Posterior vena cava (tissue), 2 donors: ENCODE data around the gene ENOX1. TPM values are rescaled to one million over a fixed set of nuclear protein-coding genes. Genes with fewer than 3 reads are reported as not detected.

Source experiments
- DNase-seq: peaks from one replicate; pipeline ENCODE4 v3.0.0-alpha.2; 2020; ENCODE audit warnings: low spot score
- intact Hi-C, 2 donors: fragments of 100-400 bp; cut with DNase I; formaldehyde crosslinking; loops; one replicate each; pipeline versions ENCODE4 v1.14.1 to v1.14.2; 2022 to 2023
- total RNA-seq, 2 donors: library from RNA; stranded (reverse); fragmentation: NEBNext Ultra II Directional; extraction: Animal tissue kit (Norgen Biotek cat#: 25700); gene quantifications; one replicate each; pipeline ENCODE4 v1.2.1, GENCODE V29; 2021
- donor health status: DM: yes; HTN: yes; CAD: no.
- donor health status: DM: yes; HTN: yes; CAD: no.

ENOX1 gene
- total RNA-seq, 2 donors from 2014 or later, result 2.7 to 5.3 TPM

- intact Hi-C loops, result no loop called here
- no peak for DNase-seq
Measured at GRCh38 chr13:43650882-43651281, 135.9 kb downstream of the ENOX1 start.

DNA sequence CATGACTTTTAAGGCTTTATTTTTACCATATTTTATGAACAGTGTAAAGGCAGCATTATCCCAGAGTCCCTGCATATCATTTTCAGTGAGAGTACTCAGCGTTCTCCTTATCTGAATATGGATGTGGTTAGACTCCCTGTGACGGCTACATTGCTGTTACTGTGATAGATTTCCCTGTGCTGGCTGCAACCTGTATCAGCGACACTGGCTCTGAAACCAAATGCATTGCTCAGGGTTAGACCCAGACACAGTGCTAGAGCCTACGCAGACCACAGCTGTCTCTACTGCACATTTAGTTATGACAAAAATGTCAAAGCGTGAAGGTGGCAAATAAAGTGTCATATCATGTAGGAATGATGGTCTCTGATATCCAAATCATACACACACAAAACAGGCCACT, 138.0 kb downstream of the ENOX1 start:
- no peak for DNase-seq
- intact Hi-C loops, result no loop called here

DNA sequence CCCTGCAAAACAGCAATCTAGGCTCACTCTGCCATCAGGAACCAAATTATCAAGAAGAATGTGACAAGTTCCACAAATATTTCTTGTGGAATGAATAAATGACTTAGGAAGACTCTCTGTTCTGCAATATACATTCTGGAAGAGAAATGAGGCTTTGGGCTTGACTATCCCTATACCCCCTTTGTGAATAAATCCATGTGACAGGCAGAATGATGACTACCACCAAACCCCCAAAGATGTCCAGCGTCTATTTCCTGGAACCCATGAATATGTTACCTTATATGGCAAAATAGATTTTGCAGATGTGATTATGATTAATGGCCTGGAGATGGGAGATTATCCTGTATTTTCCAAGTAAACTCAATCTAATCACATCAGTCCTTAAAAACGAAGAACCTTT, 139.3 kb downstream of the ENOX1 start:
- no peak for DNase-seq
- intact Hi-C loops, result no loop called here

DNA sequence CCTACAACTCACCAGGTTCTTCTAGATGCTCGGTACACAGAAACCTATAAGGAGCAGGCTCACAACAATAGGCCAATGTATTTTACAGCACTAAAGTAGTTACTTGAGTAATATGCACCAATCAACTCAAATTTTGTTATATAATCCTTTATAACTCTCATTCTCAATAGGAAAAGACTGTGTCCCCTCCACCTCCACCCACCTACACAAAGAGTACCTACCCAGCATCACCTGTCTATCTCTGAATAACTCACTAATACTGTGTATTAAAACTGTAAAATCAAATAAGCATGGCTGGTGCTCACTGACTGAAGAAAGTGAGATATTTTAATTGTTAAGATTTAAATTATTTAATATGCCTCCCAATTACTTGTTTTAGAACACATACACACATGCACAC, 146.3 kb downstream of the ENOX1 start:
- intact Hi-C loops, result no loop called here
- no peak for DNase-seq

- intact Hi-C loops, result no loop called here
- no peak for DNase-seq
Measured at GRCh38 chr13:43631106-43631505, 155.7 kb downstream of the ENOX1 start.

GRCh38 chr13:43629691-43630480, 156.9 kb downstream of the ENOX1 start:
- intact Hi-C loops, result no loop called here
- no peak for DNase-seq

DNA sequence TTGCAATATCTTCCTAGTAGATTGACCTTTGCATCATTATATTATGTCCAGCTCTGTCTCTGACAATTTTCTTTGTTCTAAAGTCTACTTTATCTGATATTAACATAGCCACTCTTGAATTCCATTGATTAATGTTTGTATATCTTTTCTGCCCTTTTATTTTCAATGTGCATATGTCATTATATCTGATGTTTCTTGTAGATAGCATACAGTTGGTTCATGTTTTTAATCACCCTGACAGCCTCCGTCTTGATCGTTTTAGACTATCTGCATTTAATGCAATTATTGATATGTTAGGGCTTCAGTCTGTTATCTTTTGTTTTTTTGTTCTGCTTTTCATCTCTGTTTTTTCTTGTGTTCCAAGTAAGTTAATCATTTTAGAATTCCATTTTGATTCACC, 159.8 kb downstream of the ENOX1 start:
- no peak for DNase-seq
- intact Hi-C loops, result no loop called here

GRCh38 chr13:43614063-43614462, 172.7 kb downstream of the ENOX1 start:
- intact Hi-C loops, result no loop called here
- no peak for DNase-seq

DNA sequence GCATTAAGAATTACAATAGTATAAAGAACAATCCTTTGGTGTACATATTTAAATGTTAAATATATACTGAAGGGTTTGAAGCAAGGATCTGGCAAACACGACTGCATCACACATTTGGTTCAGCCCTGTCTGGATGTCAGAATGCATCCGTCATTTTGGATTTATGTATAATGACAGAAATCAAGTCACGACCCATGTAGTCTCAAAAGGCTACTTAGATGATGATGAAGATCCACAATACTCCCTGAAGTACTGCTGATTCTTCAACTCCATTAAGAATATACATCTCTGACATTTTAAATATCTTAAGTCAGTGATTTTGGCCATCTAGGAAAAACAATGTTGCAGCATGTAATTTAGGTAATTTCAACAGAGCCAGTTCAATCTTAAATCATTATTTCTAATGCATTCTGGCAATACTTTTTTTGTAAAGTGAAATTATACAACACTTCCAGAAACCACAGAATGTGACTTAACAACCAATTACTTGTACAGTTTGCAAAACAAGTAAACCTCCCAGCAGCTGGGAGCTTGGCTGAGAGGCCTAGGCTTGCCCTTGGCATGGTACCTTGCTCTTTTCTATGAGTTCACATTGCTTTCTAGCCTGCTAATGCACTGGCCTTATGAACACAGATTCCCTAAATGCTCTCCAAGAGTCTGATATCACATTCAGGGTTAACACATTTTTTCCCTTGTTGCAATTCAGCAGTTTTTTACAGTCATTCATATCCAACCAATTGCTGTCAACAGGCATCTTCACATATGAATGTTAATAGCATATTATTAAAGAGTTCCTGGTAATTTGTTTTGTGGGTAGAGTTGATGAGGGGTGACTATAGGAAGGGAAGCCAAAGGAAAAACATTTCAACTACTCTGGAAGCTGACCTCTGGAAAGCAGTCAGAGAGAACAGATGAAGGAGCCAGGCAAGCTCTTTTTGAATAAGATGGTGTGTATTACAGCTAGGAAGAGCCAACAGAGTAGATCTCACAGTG, 175.2 kb downstream of the ENOX1 start:
- intact Hi-C loops, result no loop called here
- no peak for DNase-seq

- intact Hi-C loops, result no loop called here
Measured at GRCh38 chr13:43608400-43609137, 178.2 kb downstream of the ENOX1 start.

DNA sequence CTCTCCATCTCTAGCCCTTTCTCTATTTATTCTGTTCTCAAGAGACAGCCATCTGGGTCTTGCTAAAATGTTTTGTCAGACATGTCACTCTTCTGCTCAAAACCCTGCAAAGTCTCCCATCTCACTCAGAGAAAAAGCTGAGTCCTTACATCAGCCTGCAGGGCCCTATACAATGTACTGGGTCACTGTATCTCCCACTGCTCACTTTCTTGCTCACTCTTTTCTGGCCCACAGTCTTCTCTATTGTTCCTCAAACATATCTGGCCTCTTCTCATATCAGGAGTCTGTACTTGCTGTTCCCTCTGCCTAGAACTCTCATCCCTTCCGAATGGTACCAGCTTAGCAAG, 189.2 kb downstream of the ENOX1 start:
- no peak for DNase-seq
- intact Hi-C loops, result no loop called here

More at GRCh38 chr13:43608400-43609137, 178.2 kb downstream of the ENOX1 start:
- DNase-seq, result no peak

- no peak for DNase-seq
- intact Hi-C loops, result no loop called here
Measured at GRCh38 chr13:43596924-43597598, 189.7 kb downstream of the ENOX1 start.

DNA sequence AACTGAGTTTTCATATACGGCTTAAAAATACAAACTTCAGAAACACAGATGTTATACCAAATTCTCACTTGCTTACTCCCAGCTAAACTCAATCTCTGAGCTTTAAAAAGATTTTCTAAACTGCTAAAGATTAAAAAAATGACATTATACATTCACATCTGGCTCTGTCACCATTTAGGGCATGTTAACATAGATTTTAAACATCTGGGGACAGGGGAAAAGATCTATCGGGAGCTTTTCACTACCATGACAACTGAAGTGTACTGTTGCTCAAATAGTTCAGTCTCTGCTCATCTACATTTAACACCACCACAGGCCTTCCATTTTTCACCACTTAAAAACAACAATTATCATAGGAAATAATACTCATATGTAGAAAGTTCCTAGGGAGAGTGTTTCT, 190.8 kb downstream of the ENOX1 start:
- intact Hi-C loops, result no loop called here
- no peak for DNase-seq

GRCh38 chr13:43587376-43587775, 199.4 kb downstream of the ENOX1 start:
- DNase-seq, result no peak
- intact Hi-C loops, result no loop called here

GRCh38 chr13:43584751-43585150, 202.0 kb downstream of the ENOX1 start:
- no peak for DNase-seq
- intact Hi-C loops, result no loop called here

- no peak for DNase-seq
- intact Hi-C loops, result no loop called here
Measured at GRCh38 chr13:43583321-43583720, 203.5 kb downstream of the ENOX1 start.

DNA sequence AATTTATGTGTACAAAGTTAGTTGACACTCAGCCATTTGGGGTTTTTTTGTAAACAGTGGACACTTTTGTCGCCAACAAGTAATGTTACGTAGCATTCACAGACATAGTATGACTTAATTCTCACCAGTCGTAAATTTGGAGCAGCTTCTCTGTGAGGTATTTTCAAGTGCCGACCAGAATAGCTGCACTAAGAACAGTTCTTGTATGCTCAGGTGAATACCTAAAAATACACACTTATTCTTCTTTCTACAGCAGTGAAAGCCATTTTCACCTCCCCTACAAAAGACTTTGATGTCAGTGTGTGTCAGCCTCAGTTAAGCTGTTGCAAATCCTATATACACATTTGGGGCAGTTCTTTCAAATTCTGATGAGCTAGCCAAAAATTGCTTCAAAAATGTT, 206.5 kb downstream of the ENOX1 start:
- DNase-seq, result no peak
- intact Hi-C loops, result no loop called here

- no peak for DNase-seq
- intact Hi-C loops, result no loop called here
Measured at GRCh38 chr13:43579321-43579720, 207.5 kb downstream of the ENOX1 start.

DNA sequence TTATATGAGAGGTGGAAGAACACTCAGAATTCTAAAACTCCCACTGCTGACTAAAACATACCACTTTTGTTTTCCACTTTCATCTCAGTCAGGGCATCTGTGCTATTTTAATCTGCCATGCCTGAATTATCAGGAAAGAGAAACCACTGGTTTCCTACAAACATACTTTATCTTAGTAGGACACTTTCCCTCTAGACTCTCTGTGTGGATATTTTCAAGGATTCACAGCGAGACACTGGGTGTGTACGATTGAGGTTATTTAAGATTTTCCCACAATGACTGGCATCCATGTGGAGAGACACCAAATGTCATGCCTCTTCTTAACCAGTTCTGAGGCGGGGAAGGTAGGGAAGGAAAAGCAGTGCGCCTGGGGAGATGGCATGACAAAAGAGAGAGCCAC, 212.2 kb downstream of the ENOX1 start:
- intact Hi-C loops, result no loop called here
- no peak for DNase-seq
